ENCODE results near the gene CCNT1. TPM values are rescaled to one million over a fixed set of nuclear protein-coding genes. Genes with fewer than 3 reads are reported as not detected.

Gene CCNT1
- total and polyA plus RNA-seq, 10 of the 15 experiments (the other 5 are each of a cell fraction or from before 2014, with no cell fraction given) = 6.3 to 37.3 (median 20.0) TPM

- TF ChIP-seq E2F4 (IDR thresholded peaks at IDR 0.05; ENCODE audit: low read depth, low read length) (no peak), ZNF274 (IDR thresholded peaks at IDR 0.05; ENCODE audit: insufficient read depth, insufficient read length) (no peak), FOXM1 (IDR thresholded peaks at IDR 0.05; ENCODE audit: low read depth, low read length) (no peak), NR2C2 (IDR thresholded peaks at IDR 0.05; ENCODE audit: borderline replicate concordance, control insufficient read depth, insufficient read length, low read depth) (no peak), TCF7 (IDR thresholded peaks at IDR 0.05; ENCODE audit: borderline replicate concordance) (no peak), RELA (IDR thresholded peaks at IDR 0.05; ENCODE audit: borderline replicate concordance, partially characterized antibody) (peak; percentile 52), NR2F1 (conservative IDR thresholded peaks at IDR 0.05) (no peak; the same call in 1 of the 2 replicates), WRNIP1 (IDR thresholded peaks at IDR 0.05; ENCODE audit: borderline replicate concordance, low read depth, low read length) (no peak), ZBTB11 (CRISPR knock-in tag; IDR thresholded peaks at IDR 0.05) (no peak), BCLAF1 (IDR thresholded peaks at IDR 0.05) (no peak), EGR1 (IDR thresholded peaks at IDR 0.05; ENCODE audit: borderline replicate concordance in 1 of 2, low read depth in 2 of 2, low read length in 2 of 2) (no peak), ZNF24 (IDR thresholded peaks at IDR 0.05) (no peak; the same call in 1 of the 2 replicates), ETV6 (conservative IDR thresholded peaks at IDR 0.05 in 1 of 2, IDR thresholded peaks at IDR 0.05 in 1 of 2; ENCODE audit: borderline replicate concordance in 1 of 2, low read depth in 1 of 2) (no peak), ESRRA (IDR thresholded peaks at IDR 0.05; ENCODE audit: low read length) (0 out of 2 replicates have a peak, but pooled peaks have one; percentile 21), TARDBP (IDR thresholded peaks at IDR 0.05; ENCODE audit: borderline replicate concordance) (peak; percentile 52; the same call in 1 of the 2 replicates), ZNF384 (IDR thresholded peaks at IDR 0.05; ENCODE audit: borderline replicate concordance, low read depth, low read length) (no peak), SREBF1 (IDR thresholded peaks at IDR 0.05; ENCODE audit: low read length) (0 out of 2 replicates have a peak, but pooled peaks have one; percentile 15), ATF7 (IDR thresholded peaks at IDR 0.05; ENCODE audit: low read depth) (peak; percentile 32; the same call in 1 of the 2 replicates), RAD21 (IDR thresholded peaks at IDR 0.05; ENCODE audit: insufficient read depth, low read depth, low read length) (no peak), ELK1 (IDR thresholded peaks at IDR 0.05; ENCODE audit: low read depth, low read length) (no peak)
These were observed 34.6 kb downstream of the CCNT1 start, which contains the start of gene KANSL2 (continued) for GRCh38 chr12:48681710-48682532.
